Stimulated activated CD4-positive, alpha-beta T cell treated with anti-CD3 and anti-CD28 coated beads, Interleukin-1b, Interleukin-23, amount 100 ng/mL, for 24 hours (primary cell): ENCODE results near the gene TSC22D1.

Experiments
- DNase-seq, 4 experiments: peaks; one replicate each; pipeline ENCODE4 v3.0.0-alpha.2; 2020; ENCODE audit warnings: low read depth in 4 of 4, low spot score in 1 of 4

Gene TSC22D1

DNA sequence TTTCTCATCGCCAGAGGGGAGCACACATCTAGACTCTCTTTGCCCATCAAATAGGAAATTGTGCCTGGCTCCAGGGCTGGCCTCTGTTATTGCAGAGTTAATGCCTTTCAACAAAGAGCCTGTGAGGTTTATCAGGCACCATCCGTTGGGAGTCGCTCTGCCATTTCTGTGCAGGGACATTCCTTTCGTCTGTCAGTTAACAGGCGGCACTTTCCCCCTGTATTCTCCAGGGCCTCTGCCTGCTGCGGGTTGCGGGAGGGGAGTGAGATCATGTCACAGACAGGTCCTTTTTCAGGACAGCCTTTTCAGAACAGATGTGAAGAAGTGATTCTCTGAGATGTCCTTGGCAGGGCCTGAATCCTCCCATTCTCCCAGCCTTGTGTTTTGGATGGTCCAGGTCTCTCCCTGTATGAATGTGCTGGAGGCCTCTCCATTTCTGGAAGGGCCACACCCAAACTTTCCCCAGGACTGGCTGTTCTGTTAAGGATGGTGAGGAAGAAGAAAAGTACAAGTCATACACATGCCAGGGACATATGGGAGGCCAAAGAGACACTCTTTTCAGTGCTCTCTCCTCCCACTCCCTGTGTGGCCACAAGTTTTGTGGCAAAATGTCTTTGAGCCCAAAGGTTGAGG is 187.6 kb downstream of the TSC22D1 start:
- DNase-seq: no peak

DNA sequence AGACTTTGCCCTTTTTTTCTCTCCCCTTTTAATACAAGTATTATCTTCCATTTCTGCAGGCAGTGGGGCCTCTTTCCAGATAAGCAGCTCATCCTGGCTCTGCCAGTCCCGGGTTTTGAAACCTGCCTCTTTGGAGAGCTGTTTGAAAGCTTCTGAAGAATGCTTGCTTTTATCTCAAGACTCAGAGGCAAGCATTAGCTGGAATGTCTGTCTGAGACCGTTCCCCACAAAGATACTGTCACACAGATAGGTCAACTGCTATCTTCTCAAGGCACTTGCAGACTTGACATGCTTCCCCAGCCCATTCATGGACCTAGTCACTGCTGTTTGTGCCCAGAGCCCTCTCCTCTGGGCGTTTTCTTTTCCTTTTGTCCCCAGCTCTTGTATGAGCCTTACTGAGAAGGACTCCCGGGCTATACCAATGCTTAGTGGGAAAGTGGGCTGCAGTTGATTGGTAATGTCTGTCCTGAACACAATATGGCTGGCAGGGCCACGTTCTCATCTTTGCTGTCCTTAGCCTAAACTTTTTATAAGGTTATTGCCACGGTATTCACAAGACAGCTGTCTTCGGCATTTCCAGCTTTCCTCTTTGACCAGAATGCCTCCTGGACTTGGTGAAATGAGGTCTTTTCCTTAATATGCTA is 189.1 kb downstream of the TSC22D1 start:
- no peak for DNase-seq

GRCh38 chr13:44385847-44386246 is 190.3 kb downstream of the TSC22D1 start:
- no peak for DNase-seq

GRCh38 chr13:44385401-44385800 is 190.7 kb downstream of the TSC22D1 start:
- DNase-seq: no peak

DNA sequence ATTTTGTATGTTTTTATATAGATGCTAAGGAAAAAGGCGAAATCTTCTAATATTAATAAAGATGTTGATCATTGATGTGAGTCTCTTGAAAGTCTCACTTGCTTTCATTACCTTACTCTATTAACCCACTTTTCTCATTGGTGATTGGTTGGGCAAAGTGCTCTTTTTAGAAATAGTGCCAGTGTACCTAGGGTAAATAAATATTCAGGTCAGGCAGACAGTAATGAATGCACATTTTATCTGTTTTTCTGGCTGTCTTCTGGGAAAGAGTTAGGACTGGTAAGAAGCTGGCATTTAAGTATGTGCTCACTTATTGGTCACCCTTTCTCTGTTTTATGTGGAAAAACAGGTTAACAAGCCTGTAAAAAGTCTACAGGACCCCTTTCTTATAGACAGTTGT is 191.4 kb downstream of the TSC22D1 start:
- no peak for DNase-seq

DNA sequence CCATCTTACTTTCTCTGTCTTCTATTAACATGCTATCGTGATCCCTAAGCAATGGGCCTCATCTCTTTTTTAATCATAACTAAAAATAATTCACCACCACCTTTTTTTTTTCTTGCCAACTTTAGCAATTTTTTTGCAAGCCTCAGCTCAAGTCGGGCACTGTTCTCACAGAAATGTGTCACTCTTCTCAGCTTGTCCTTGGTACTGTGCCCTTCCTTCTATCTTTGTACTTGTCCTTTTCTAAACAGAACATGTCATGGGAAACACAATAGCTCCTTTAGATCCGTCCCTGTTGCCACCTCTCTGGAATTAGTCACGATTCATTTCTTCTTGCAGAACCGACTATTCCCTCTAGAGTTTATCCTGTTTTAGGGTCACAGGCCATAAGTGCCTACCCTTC is 192.2 kb downstream of the TSC22D1 start:
- no peak for DNase-seq

DNA sequence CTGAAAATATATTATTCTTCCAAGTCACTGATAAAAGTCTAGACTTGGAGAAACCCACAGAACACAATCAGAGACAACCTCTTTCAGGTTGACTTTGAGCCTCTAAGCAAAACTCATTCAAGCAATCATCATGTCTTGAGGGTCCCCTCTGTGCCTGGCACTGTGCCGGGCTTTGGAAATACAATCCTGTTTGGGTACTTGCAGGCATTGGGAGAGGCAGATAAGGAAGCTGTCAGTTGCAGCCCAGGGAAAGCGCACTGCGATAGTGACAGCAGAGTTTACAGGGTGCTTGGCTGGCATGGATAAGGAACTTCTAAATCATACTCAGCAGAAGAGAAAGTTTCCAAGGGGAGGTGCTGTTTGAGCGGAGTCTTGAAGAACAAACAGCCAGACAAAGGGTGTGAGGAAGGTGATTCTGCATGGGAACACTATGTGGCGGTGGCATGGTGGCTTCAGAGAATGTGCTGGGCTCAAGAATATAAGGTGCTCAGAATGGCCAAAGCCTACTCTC is 193.4 kb downstream of the TSC22D1 start:
- DNase-seq: no peak
